Measurements from ENCODE around the gene ZDHHC4. TPM values are rescaled to one million over a fixed set of nuclear protein-coding genes. Genes with fewer than 3 reads are reported as not detected.

ZDHHC4 gene
- total RNA-seq, 1 experiment from 2014 or later: 96.1 TPM

DNA sequence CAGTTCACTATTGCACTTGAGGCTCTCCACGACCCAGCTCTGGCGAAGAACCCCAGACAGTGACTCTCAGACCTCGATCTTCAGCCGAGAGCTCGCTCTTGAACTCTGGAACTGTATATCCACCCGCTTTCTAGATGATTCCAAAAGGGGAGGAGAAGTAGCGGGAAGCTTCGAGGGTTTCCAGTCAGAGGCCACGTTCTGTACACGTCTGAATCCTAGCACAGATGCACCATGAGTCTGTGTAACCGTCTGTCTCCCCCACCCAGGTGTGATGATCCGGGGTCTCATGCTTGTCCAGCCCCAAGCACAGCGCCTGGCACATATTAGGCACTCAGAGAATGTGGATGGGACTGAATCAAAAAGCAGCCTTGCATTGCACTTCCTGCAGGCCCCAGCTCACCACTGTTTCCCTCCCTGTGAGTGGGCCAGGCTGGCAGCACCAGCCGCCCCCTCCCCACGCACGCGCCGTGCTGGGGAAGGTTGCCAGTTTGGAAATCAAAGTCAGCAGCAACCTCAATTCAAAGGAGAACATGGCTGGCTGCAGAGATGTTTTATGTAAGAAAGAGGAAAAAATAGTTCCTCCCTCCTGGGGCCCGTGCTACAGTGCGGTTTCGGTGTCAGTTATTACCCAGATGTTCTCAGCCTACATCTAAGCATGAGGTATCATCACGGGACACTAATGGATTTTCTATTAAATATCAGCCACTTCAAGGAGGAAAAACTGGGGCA lies 31.7 kb upstream of the ZDHHC4 start:
- Histone ChIP-seq H2AFZ (no peak overlapping the region), H3K79me2 (ENCODE audit: low read depth) (no peaks in the 10 kb centered on the region), H3K9me2 (ENCODE audit: insufficient read depth) (no peaks in the 10 kb centered on the region), H3F3A (ENCODE audit: insufficient read depth, low read depth) (no peaks in the 10 kb centered on the region), H3K4me3 (no peak overlapping the region), H3K27me3 (ENCODE audit: insufficient read depth, low read depth) (no peaks in the 10 kb centered on the region), H3K4me1 (replicated peaks; ENCODE audit: insufficient read depth) (no peaks in the 10 kb centered on the region), H4K20me1 (ENCODE audit: insufficient read depth) (no peaks in the 10 kb centered on the region), H3K4me2 (no peak overlapping the region), H3K27ac (no peak overlapping the region), H3K9me3 (ENCODE audit: insufficient read depth, low read depth) (no peaks in the 10 kb centered on the region), H3K36me3 (ENCODE audit: low read depth) (no peaks in the 10 kb centered on the region)
- CTCF ChIA-PET: no interaction called here
- no peak for DNase-seq
- intact Hi-C loops (cut with micrococcal nuclease; ENCODE audit: unreplicated experiment): no loop called here
- no TSS peak for BruUV-seq (replicated peaks)
- POLR2A ChIA-PET (ENCODE audit: unreplicated experiment): no interaction called here
- TF ChIP-seq, protein P1, sequence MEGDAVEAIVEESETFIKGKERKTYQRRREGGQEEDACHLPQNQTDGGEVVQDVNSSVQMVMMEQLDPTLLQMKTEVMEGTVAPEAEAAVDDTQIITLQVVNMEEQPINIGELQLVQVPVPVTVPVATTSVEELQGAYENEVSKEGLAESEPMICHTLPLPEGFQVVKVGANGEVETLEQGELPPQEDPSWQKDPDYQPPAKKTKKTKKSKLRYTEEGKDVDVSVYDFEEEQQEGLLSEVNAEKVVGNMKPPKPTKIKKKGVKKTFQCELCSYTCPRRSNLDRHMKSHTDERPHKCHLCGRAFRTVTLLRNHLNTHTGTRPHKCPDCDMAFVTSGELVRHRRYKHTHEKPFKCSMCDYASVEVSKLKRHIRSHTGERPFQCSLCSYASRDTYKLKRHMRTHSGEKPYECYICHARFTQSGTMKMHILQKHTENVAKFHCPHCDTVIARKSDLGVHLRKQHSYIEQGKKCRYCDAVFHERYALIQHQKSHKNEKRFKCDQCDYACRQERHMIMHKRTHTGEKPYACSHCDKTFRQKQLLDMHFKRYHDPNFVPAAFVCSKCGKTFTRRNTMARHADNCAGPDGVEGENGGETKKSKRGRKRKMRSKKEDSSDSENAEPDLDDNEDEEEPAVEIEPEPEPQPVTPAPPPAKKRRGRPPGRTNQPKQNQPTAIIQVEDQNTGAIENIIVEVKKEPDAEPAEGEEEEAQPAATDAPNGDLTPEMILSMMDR (conservative IDR thresholded peaks at IDR 0.05): no peak
- TF ChIP-seq EZH2 (IDR thresholded peaks at IDR 0.05; ENCODE audit: low read depth): no peak

DNA sequence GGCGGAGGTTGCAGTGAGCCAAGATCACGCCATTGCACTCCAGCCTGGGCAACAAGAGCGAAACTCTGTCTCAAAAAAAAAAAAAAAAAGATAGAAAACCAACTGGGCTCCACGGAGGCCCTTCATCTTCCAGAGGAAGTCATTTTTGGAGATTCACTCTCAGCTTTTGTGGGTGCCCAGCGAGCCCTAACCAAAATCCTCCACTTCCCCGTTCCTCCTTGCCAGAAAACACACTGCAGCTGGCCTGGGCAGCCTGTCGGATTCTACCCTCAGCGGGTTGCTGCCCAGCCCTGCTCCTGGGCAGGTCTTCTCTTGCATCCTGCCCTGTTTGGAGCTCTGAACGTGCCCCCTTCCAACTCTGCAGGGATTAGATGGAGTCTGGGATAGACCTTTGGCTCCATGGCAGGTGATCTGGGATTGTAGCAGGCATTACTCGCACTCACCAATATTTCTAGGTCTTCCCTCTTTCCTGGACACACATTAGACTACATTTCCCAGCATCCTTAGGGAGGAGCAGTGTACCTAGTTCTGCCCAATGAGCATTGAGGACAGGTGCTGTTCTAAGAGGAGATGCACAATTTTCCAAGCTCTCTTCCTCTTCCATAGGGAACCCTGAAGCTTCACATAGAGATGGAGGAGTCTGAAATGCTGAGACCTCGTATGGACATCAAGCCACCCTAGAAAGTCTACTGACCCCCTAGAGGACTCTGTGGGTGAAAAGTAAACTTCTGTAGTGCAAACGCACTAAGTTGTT lies 30.6 kb upstream of the ZDHHC4 start:
- ChIA-PET CTCF (no interaction called here), POLR2A (ENCODE audit: unreplicated experiment) (no interaction called here)
- H3K9me3 ChIP-seq (ENCODE audit: insufficient read depth, low read depth): no peaks in the 10 kb centered on the region
- H4K20me1 ChIP-seq (ENCODE audit: insufficient read depth): no peaks in the 10 kb centered on the region
- DNase-seq: no peak
- BruUV-seq (replicated peaks): no TSS peak
- H2AFZ ChIP-seq: no peak overlapping the region
- intact Hi-C loops (cut with micrococcal nuclease; ENCODE audit: unreplicated experiment): no loop called here
- no peaks in the 10 kb centered on the region for H3K36me3 ChIP-seq (ENCODE audit: low read depth)
- H3K4me3 ChIP-seq: no peak overlapping the region
- H3F3A ChIP-seq (ENCODE audit: insufficient read depth, low read depth): no peaks in the 10 kb centered on the region
- no peaks in the 10 kb centered on the region for H3K27me3 ChIP-seq (ENCODE audit: insufficient read depth, low read depth)
- no peaks in the 10 kb centered on the region for H3K9me2 ChIP-seq (ENCODE audit: insufficient read depth)
- H3K4me2 ChIP-seq: no peak overlapping the region
- H3K27ac ChIP-seq: no peak overlapping the region
- H3K79me2 ChIP-seq (ENCODE audit: low read depth): no peaks in the 10 kb centered on the region
- no peak for TF ChIP-seq EZH2 (IDR thresholded peaks at IDR 0.05; ENCODE audit: low read depth)
- TF ChIP-seq, protein P1 (conservative IDR thresholded peaks at IDR 0.05): no peak
- H3K4me1 ChIP-seq (replicated peaks; ENCODE audit: insufficient read depth): no peaks in the 10 kb centered on the region

DNA sequence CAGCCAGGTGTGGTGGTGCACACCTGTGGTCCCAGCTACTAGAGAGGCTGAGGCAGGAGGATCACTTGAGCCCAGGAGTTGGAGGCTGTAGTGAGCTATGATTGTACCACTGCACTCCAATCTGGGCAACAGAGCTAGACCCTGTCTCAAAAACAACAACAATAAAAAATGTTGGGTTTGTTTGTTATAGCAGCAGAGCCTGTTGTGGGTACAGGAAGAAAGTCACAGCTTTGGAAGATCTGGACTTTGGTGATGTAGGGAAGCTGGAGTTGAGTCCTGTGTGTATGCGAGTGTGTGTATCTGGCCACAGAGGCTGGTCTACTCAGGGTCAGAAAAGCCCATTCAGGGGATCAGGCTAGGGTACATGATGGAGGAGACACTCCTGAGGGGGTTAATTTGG lies 29.9 kb upstream of the ZDHHC4 start:
- TF ChIP-seq EZH2 (IDR thresholded peaks at IDR 0.05; ENCODE audit: low read depth): no peak
- TF ChIP-seq, protein P1 (conservative IDR thresholded peaks at IDR 0.05): no peak
- ChIA-PET CTCF (no interaction called here), POLR2A (ENCODE audit: unreplicated experiment) (no interaction called here)
- no peak overlapping the region for H3K4me3 ChIP-seq
- DNase-seq: no peak
- H3F3A ChIP-seq (ENCODE audit: insufficient read depth, low read depth): no peaks in the 10 kb centered on the region
- H4K20me1 ChIP-seq (ENCODE audit: insufficient read depth): no peaks in the 10 kb centered on the region
- no peak overlapping the region for H3K27ac ChIP-seq
- H3K9me3 ChIP-seq (ENCODE audit: insufficient read depth, low read depth): no peaks in the 10 kb centered on the region
- H3K27me3 ChIP-seq (ENCODE audit: insufficient read depth, low read depth): no peaks in the 10 kb centered on the region
- no peak overlapping the region for H2AFZ ChIP-seq
- H3K4me1 ChIP-seq (replicated peaks; ENCODE audit: insufficient read depth): no peaks in the 10 kb centered on the region
- intact Hi-C loops (cut with micrococcal nuclease; ENCODE audit: unreplicated experiment): no loop called here
- no peaks in the 10 kb centered on the region for H3K36me3 ChIP-seq (ENCODE audit: low read depth)
- H3K79me2 ChIP-seq (ENCODE audit: low read depth): no peaks in the 10 kb centered on the region
- H3K4me2 ChIP-seq: no peak overlapping the region
- no peaks in the 10 kb centered on the region for H3K9me2 ChIP-seq (ENCODE audit: insufficient read depth)
- no TSS peak for BruUV-seq (replicated peaks)
